HG03196 (cell line): ENCODE measurements around the gene OSBP2.
"Not testable (repeated sequence)": the region's sequence is repeated elsewhere in the genome, so short reads cannot be mapped to it uniquely, and the experiment has no call there.

Experiments
- ATAC-seq: cut with Tn5 transposase; IDR thresholded peaks from one replicate; pipeline ENCODE4 v1.9.1; 2021; ENCODE audit not compliant: unreplicated experiment

Gene OSBP2

GRCh38 chr22:30755759-30756124 is 61.1 kb downstream of the OSBP2 start:
- no peak for ATAC-seq

GRCh38 chr22:30763815-30764673 is 69.4 kb downstream of the OSBP2 start:
- no peak for ATAC-seq

- ATAC-seq, result no peak
Measured at GRCh38 chr22:30767661-30768060, 73.0 kb downstream of the OSBP2 start.

GRCh38 chr22:30770716-30771115 is 76.0 kb downstream of the OSBP2 start:
- ATAC-seq, result no peak

GRCh38 chr22:30773919-30774318 is 79.2 kb downstream of the OSBP2 start:
- ATAC-seq, result no peak

GRCh38 chr22:30774566-30774965 is 79.9 kb downstream of the OSBP2 start:
- ATAC-seq, result no peak

GRCh38 chr22:30776476-30776875 is 81.8 kb downstream of the OSBP2 start:
- ATAC-seq, result no peak

- not testable (repeated sequence) for ATAC-seq
Measured at GRCh38 chr22:30777146-30777545, 82.5 kb downstream of the OSBP2 start.

- ATAC-seq, result no peak
Measured at GRCh38 chr22:30777587-30777986, 82.9 kb downstream of the OSBP2 start.

- ATAC-seq, result no peak
Measured at GRCh38 chr22:30778261-30778660, 83.6 kb downstream of the OSBP2 start.

- ATAC-seq, result no peak
Measured at GRCh38 chr22:30780026-30780425, 85.4 kb downstream of the OSBP2 start.

- no peak for ATAC-seq
Measured at GRCh38 chr22:30781271-30781875, 86.7 kb downstream of the OSBP2 start.

- ATAC-seq, result no peak
Measured at GRCh38 chr22:30782613-30783012, 87.9 kb downstream of the OSBP2 start.

GRCh38 chr22:30783021-30783420 is 88.3 kb downstream of the OSBP2 start:
- no peak for ATAC-seq

- ATAC-seq, result no peak
Measured at GRCh38 chr22:30785527-30785926, 90.9 kb downstream of the OSBP2 start.

- ATAC-seq, result no peak
Measured at GRCh38 chr22:30790366-30790765, 95.7 kb downstream of the OSBP2 start.

GRCh38 chr22:30792456-30792855 is 97.8 kb downstream of the OSBP2 start:
- no peak for ATAC-seq

- no peak for ATAC-seq
Measured at GRCh38 chr22:30795118-30795517, 100.4 kb downstream of the OSBP2 start.

- ATAC-seq, result no peak
Measured at GRCh38 chr22:30801695-30802094, 107.0 kb downstream of the OSBP2 start.

GRCh38 chr22:30802202-30803166 is 107.8 kb downstream of the OSBP2 start:
- no peak for ATAC-seq

GRCh38 chr22:30803679-30804078 is 109.0 kb downstream of the OSBP2 start:
- no peak for ATAC-seq
